ENCODE measurements around the gene EYS.

- TF ChIP-seq POLR2AphosphoS5 (IDR thresholded peaks at IDR 0.05) (no peak), CTCF (IDR thresholded peaks at IDR 0.05) (no peak)
Observed at GRCh38 chr6:65229825-65230224, 477.2 kb downstream of the EYS start.
